Right lobe of liver (tissue), 6 donors: ENCODE data around the gene LRRN2. TPM values are rescaled to one million over a fixed set of nuclear protein-coding genes. Genes with fewer than 3 reads are reported as not detected.

ENCODE experiments used
- ATAC-seq, 4 donors: fragments of 200-7000 bp; cut with Tn5 transposase; one replicate each; pipeline ENCODE4 v1.9.1; 2020; ENCODE audit warnings: mild to moderate bottlenecking in 4 of 4, moderate library complexity in 4 of 4
- DNase-seq, 3 donors: peaks; one replicate each; pipeline ENCODE4 v3.0.0-alpha.2; 2020
- H3K27ac ChIP-seq, 3 donors: fragments of 200-600 bp; one replicate each; pipeline ENCODE4 v1.8.0; 2022
- H3K27me3 ChIP-seq, 2 donors: fragments of 200-600 bp; one replicate each; pipeline ENCODE4 v1.8.0; 2022
- H3K36me3 ChIP-seq, 4 donors: fragments of 200-600 bp; sonication (generic) in 1 of 4; one replicate each; pipeline versions ENCODE4 v1.5.1 to v1.8.0; 2017 to 2022; ENCODE audit warnings: control low read depth in 1 of 4
- H3K4me1 ChIP-seq, 4 donors: fragments of 200-600 bp; sonication (generic) in 1 of 4; one replicate each; pipeline versions ENCODE4 v1.5.1 to v1.8.0; 2017 to 2022; ENCODE audit warnings: control low read depth in 1 of 4
- H3K4me3 ChIP-seq, 3 donors: fragments of 200-600 bp; one replicate each; pipeline ENCODE4 v1.8.0; 2022
- H3K9me3 ChIP-seq, 4 donors: fragments of 200-600 bp; sonication (generic) in 1 of 4; one replicate each; pipeline versions ENCODE4 v1.5.1 to v1.8.0; 2017 to 2022; ENCODE audit warnings: control low read depth in 1 of 4
- CTCF ChIP-seq, 4 donors: fragments of 200-600 bp in 3 of 4; fragments of 450-650 bp in 1 of 4; IDR thresholded peaks; one replicate each; pipeline versions ENCODE4 v1.5.1 to v1.8.0; 2016 to 2022; ENCODE audit warnings: antibody characterized with exemption in 4 of 4, mild to moderate bottlenecking in 2 of 4
- POLR2A ChIP-seq: fragments of 450-650 bp; IDR thresholded peaks from one replicate; pipeline ENCODE4 v1.6.1; 2017; ENCODE audit warnings: antibody characterized with exemption, mild to moderate bottlenecking
- WGBS: methylation state at CpG from one replicate; pipeline ENCODE4 v1.1.6; 2018; ENCODE audit warnings: low coverage, low lambda C conversion rate; ENCODE audit not compliant: insufficient coverage; ENCODE audit errors: missing lambda C conversion rate; 5-methylcytosine and 5-hydroxymethylcytosine counted together
- intact Hi-C, 2 donors: fragments of 100-400 bp; cut with DNase I; formaldehyde crosslinking; loops; one replicate each; pipeline versions ENCODE4 v1.11.2 to v1.14.1; 2022
- total RNA-seq, 6 experiments: library from RNA; depleted of rRNA in 2 of 6; stranded (reverse); fragments of >200 nt in 2 of 6; fragmentation: NEBNext Ultra II Directional in 3 of 6; extraction: Animal tissue kit (Norgen Biotek cat#: 25700) in 3 of 6; gene quantifications; one replicate each; pipeline versions ENCODE4 v1.1.0 to v1.2.4, GENCODE V29; 2016 to 2023
- donor health status: DM: no; HTN: yes; CAD: no.
- donor health status: DM: no; HTN: no; CAD: no.
- donor health status: DM: no; HTN: no; CAD: no.
- donor health status: DM: no; HTN: yes; CAD: no.
- donor health status: DM: no; HTN: yes; CAD: no.

The LRRN2 gene
- total RNA-seq, 6 experiments from 2014 or later: 0.07 to 0.78 (median 0.25) TPM

- TF ChIP-seq POLR2A (no peak), CTCF (IDR thresholded peaks at IDR 0.05) (no peak)
- Histone ChIP-seq H3K36me3 (no peaks in the 10 kb centered on the region), H3K4me3 (no peak overlapping the region), H3K27ac (no peak overlapping the region), H3K27me3 (no peaks in the 10 kb centered on the region), H3K4me1 (peaks cover 0 to 13% (median 3%) of the 10 kb centered on the region in 4 donors), H3K9me3 (no peaks in the 10 kb centered on the region)
- DNase-seq: no peak
- 75% methylated on average over 9 of the region's 12 CpGs for WGBS
- intact Hi-C loops: no loop called here
- ATAC-seq: no peak
Observed at GRCh38 chr1:204714861-204715511, 29.4 kb upstream of the LRRN2 start.

DNA sequence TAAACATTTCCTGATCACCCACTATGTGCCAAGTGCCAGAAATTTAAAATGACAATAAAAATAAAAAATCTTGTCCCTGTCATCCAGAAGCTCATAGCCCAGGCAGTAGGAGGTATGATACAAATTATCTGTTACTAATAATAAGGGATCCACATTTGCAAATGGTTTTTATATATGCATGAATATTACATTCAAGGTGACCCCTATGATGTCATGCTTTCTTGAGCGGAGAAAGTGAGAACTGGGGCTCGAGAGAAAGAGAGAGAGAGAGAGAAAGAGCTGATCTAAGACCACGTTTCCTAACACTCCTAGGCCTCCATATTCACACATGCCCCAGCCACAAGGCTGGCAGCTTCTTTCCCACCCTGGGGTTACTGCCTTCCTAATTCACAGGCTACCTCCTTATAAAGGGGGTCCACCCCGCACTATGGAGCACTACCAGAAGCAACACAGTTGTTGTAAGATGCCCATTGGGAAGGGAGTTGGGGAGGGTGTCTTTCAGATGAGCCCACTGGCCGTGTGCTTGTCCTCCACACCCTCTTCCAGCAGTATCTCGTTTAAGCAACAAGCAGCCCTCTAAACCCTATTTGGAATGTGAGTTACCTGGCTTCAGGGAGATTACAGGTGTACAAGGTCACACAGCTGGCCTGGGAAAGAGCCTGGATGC, 28.8 kb upstream of the LRRN2 start:
- ATAC-seq (no peak), DNase-seq (no peak)
- Histone ChIP-seq H3K4me1 (peaks cover 0 to 13% (median 3%) of the 10 kb centered on the region in 4 donors), H3K4me3 (no peak overlapping the region), H3K9me3 (no peaks in the 10 kb centered on the region), H3K36me3 (no peaks in the 10 kb centered on the region), H3K27me3 (no peaks in the 10 kb centered on the region), H3K27ac (no peak overlapping the region)
- TF ChIP-seq POLR2A (no peak), CTCF (IDR thresholded peaks at IDR 0.05) (no peak)
- intact Hi-C loops: no loop called here
- 57% methylated on average over 3 of the region's 6 CpGs for WGBS

DNA sequence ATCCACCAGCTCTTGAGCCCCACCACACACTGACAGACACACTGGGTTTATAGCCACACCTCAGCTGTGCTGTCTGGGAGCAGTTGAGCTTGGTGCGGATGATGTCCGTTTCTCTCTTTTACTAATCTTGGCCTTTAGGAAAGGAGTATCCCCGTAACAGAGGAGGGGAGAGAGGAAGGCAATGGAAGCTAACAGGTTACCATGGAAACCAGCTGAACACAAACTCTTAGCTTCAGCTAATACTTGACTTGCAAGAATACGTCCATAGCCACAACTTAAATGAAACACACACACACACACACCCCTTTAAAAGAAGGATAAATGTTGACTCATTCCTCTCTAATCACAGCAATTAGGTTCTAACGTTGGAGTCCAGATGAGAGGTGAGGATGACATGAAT, 28.0 kb upstream of the LRRN2 start:
- ATAC-seq: no peak
- TF ChIP-seq POLR2A (no peak), CTCF (IDR thresholded peaks at IDR 0.05) (no peak)
- intact Hi-C loops: no loop called here
- no peaks in the 10 kb centered on the region for H3K27me3 ChIP-seq
- H3K27ac ChIP-seq: no peak overlapping the region
- peaks cover 0 to 13% (median 3%) of the 10 kb centered on the region in 4 donors for H3K4me1 ChIP-seq
- no peak overlapping the region for H3K4me3 ChIP-seq
- no peak for DNase-seq
- no peaks in the 10 kb centered on the region for H3K9me3 ChIP-seq
- 75% methylated on average over 5 of the region's 5 CpGs for whole genome bisulfite sequencing
- H3K36me3 ChIP-seq: no peaks in the 10 kb centered on the region

DNA sequence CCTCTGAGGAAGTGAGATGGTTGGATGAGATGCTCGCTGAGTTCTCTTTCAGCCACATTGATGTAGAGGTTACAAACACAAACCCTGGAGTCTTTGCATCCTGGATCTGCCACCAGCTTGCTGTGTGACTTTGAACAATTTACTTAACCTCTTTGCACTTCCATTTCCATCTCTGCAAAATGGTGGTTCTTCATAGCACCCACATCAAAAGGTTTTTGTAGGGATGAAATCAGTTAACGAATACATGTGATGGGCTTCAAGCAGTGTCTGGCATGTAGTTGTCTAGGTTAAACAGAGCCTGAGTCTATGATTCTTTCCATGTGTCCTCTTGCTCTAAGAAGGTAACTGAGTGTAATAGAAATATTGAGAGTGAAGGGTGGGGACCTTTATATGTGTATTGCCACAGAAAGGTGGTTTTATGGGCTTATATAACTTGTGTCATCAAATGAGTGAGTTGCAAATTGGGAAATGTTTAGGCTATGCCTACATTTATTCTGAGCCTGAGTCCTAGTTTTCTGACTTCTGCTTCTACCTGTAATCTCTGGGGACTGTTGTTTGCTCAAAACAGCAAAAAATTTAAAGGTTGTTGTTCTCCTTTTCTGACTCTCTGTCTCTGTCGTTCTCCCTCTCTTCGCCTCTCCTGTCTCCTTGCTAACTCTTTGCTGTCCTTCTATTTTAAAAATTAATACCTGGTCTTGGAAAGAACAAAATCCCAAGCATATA, 27.3 kb upstream of the LRRN2 start:
- no peaks in the 10 kb centered on the region for H3K36me3 ChIP-seq
- TF ChIP-seq CTCF (IDR thresholded peaks at IDR 0.05) (no peak), POLR2A (no peak)
- H3K27me3 ChIP-seq: no peaks in the 10 kb centered on the region
- ATAC-seq: no peak
- 65% methylated on average over 4 of the region's 4 CpGs for WGBS
- no peak overlapping the region for H3K27ac ChIP-seq
- intact Hi-C loops: no loop called here
- DNase-seq: no peak
- peaks cover 0 to 13% (median 3%) of the 10 kb centered on the region in 4 donors for H3K4me1 ChIP-seq
- H3K9me3 ChIP-seq: no peaks in the 10 kb centered on the region
- no peak overlapping the region for H3K4me3 ChIP-seq
